Muscle layer of duodenum (tissue), 2 donors: ENCODE measurements around the gene BEX2.
A peak's percentile ranks its signal among the peaks of the same experiment; 100 is the strongest.
"Not testable (repeated sequence)": the region's sequence is repeated elsewhere in the genome, so short reads cannot be mapped to it uniquely, and the experiment has no call there.

Experiments used
- H3K27ac ChIP-seq: one replicate; pipeline ENCODE4 v1.7.0; 2013; ENCODE audit warnings: mild to moderate bottlenecking, low read length
- H3K27me3 ChIP-seq: one replicate; pipeline ENCODE4 v1.7.0; 2013; ENCODE audit warnings: low read depth, mild to moderate bottlenecking, control low read depth, low read length
- H3K36me3 ChIP-seq, 2 donors: one replicate each; pipeline ENCODE4 v1.7.0; 2013; ENCODE audit warnings: low read length in 2 of 2, control low read depth in 1 of 2, mild to moderate bottlenecking in 1 of 2; ENCODE audit not compliant: insufficient read depth in 2 of 2, control insufficient read depth in 1 of 2
- H3K4me1 ChIP-seq, 2 donors: one replicate each; pipeline ENCODE4 v1.7.0; 2013; ENCODE audit warnings: low read length in 2 of 2, mild to moderate bottlenecking in 2 of 2, control low read depth in 1 of 2, moderate library complexity in 1 of 2; ENCODE audit not compliant: insufficient read depth in 2 of 2, control insufficient read depth in 1 of 2
- H3K4me3 ChIP-seq, 2 donors: one replicate each; pipeline ENCODE4 v1.7.0; 2013; ENCODE audit warnings: low read length in 2 of 2, low read depth in 1 of 2, mild to moderate bottlenecking in 1 of 2
- H3K9me3 ChIP-seq, 2 donors: one replicate each; pipeline ENCODE4 v1.7.0; 2013; ENCODE audit warnings: low read length in 2 of 2, control low read depth in 1 of 2, mild to moderate bottlenecking in 1 of 2; ENCODE audit not compliant: control insufficient read depth in 1 of 2
- donor health status: healthy.

BEX2 gene

DNA sequence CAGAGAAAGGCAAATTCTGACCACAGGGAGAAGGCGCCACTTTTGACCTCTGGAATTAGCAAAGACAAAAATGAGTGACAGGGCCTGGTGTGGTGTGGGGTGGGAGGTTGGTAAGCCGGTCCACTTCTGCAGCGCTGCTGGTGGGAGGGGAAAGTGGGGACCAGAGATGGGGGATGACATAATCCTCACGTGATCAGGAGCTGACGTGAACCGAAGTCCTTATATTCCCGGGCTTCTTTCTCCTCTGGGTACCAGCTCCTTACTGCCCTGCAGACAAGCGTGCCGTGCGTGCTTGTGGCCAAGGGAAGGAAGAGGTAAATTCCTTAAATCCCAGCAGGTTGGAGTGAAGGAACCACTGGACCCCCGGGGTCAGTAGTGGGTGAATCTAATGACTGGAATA lies 19.2 kb upstream of the BEX2 start, which contains the start of gene TCEAL7:
TSS of gene TCEAL7 (plus strand) at position 249 of the 400 bp plus-strand sequence. CDS start 1,165 bp downstream, outside the sequence.
- Histone ChIP-seq H3K9me3 (no peaks in the 10 kb centered on the region), H3K36me3 (no peaks in the 10 kb centered on the region), H3K4me1 (peaks cover 0 to 3% of the 10 kb centered on the region in 2 donors), H3K27me3 (no peaks in the 10 kb centered on the region), H3K4me3 (peak within 1 kb of the TSS; percentile 52 to 59), H3K27ac (peak within 1 kb of the TSS; percentile 31)

DNA sequence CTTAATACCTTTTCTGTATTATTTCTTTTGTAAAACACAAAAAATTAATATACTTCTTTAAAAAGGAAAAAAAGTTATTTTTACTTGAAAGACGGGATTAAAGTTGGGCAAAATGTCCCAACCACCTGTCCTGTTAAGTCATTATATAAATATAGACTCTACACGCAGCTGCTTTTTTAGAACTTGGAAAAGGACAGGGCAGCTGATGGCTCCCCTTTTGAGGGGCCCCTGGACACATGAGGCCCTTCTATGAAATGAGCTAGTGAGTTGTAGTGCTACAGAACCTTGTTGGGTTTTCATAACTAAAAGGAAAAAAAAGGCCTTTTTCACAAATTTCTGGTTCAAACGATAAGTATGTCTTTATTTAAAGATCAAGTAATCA lies 600 bp upstream of the BEX2 start:
- Histone ChIP-seq H3K4me3 (no peak overlapping the region), H3K4me1 (peaks cover 0 to 3% of the 10 kb centered on the region in 2 donors), H3K9me3 (no peaks in the 10 kb centered on the region), H3K27me3 (no peaks in the 10 kb centered on the region), H3K36me3 (no peaks in the 10 kb centered on the region), H3K27ac (no peak overlapping the region)

DNA sequence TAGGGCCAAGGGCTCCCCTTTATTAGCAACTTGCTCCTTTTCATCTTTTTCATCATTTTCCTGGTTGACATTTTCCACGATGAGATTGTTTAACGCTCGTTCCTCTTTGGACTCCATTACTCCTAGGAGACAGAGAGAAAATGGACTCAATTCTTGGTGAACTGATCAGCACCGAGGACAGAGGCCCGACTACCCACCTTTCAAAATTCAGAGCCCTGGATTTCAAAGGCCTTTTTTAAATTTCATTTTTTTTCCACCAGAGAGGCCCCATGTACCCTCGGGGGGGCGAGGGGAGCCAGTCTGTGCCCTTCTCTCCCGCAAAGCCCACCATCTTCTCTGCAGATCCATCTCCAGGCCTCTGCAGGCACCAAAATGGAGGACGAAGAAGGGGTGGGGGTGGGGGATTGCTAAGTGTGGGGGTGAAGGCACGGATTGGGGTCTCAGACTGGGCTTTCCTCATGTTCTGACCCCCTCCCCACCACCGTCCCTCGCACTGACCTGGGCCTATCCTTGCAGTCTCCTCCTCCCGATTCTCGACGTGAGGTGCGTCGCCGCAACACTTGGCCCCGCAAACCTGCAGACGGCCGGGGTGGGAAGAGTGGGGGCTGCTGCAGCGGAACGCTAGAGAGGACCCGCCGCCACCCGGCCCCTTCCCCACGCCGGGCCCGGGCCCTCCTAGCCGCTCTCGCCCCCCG lies 783 bp downstream of the BEX2 start:
- Histone ChIP-seq H3K4me1 (peaks cover 0 to 3% of the 10 kb centered on the region in 2 donors), H3K9me3 (no peaks in the 10 kb centered on the region)

DNA sequence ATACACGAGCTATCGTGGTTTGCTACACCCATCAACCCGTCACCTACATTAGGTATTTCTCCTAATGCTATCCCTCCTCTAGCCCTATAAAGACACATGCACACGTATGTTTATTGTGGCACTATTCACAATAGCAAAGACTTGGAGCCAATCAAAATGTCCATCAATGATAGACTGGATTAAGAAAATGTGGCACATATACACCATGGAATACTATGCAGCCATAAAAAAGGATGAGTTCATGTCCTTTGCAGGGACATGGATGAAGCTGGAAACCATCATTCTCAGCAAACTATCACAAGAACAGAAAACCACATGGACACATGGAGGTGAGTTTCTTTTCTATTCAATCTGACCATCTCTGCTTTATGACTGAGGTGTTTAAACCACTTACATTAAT lies 5.1 kb downstream of the BEX2 start:
- not testable (repeated sequence) for H3K27me3 ChIP-seq, H3K4me3 ChIP-seq, H3K9me3 ChIP-seq, H3K36me3 ChIP-seq, H3K27ac ChIP-seq, H3K4me1 ChIP-seq

More for the DNA sequence above, 783 bp downstream of the BEX2 start:
- no peak overlapping the region for H3K27ac ChIP-seq
- H3K4me3 ChIP-seq = peak overlapping the region in 1 of 2 donors; percentile 76
- no peaks in the 10 kb centered on the region for H3K27me3 ChIP-seq
- no peaks in the 10 kb centered on the region for H3K36me3 ChIP-seq

DNA sequence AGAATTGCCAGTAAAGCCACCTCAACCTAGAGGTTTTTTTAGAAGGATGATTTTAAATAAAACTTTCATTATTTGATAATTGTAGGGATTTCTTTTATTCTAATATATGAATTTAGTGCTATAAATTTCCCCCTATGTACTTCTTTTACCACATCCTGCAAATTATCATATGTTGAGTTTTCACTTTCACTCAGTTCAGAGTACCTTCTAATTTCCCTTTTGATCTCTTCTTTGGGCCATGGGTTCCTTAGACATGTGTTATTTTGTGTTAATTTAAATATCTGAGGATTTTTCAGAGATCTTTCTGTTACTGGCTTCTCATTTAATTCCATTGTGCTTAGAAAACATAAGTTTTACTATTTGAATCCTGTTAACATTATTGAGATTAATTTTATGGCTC lies 6.1 kb downstream of the BEX2 start:
- no peaks in the 10 kb centered on the region for H3K27me3 ChIP-seq
- no peaks in the 10 kb centered on the region for H3K4me1 ChIP-seq
- no peak overlapping the region for H3K27ac ChIP-seq
- H3K36me3 ChIP-seq = no peaks in the 10 kb centered on the region
- no peak overlapping the region for H3K4me3 ChIP-seq
- no peaks in the 10 kb centered on the region for H3K9me3 ChIP-seq

- Histone ChIP-seq H3K27me3 (no peaks in the 10 kb centered on the region), H3K27ac (no peak overlapping the region), H3K36me3 (no peaks in the 10 kb centered on the region), H3K9me3 (peaks cover 0 to 4% of the 10 kb centered on the region in 2 donors), H3K4me1 (no peaks in the 10 kb centered on the region), H3K4me3 (no peak overlapping the region)
These were observed 17.7 kb downstream of the BEX2 start for GRCh38 chrX:103293118-103293517.

DNA sequence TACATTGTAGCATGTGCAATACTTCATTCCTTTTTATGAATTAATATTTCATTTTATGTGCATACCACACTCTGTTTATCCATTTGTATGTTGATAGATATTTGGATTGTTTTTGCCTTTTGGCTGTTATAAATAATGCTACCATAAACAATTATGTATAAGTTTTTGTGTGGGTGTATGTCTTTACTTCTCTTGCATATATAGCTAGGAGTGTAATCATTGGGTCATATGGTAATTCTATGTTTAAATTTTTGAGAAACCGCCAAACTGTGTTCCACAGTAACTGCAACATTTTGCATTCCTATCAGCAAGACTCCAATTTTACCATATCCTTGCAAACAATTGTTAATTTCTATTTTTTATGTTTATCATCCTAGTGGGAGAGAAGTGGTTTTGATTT lies 31.2 kb downstream of the BEX2 start:
- H3K36me3 ChIP-seq = no peaks in the 10 kb centered on the region
- no peaks in the 10 kb centered on the region for H3K4me1 ChIP-seq
- H3K27me3 ChIP-seq = no peaks in the 10 kb centered on the region

GRCh38 chrX:103276581-103277002 lies 34.2 kb downstream of the BEX2 start, which contains the start of gene TCEAL5:
TSS of gene TCEAL5 (minus strand) at chrX:103276750. CDS start at chrX:103274563, 2,187 bp downstream.
- H3K4me3 ChIP-seq = peak within 1 kb of the TSS; percentile 2 to 54
- no peak within 1 kb of the TSS for H3K27ac ChIP-seq
- no peaks in the 10 kb centered on the region for H3K36me3 ChIP-seq
- H3K4me1 ChIP-seq = no peaks in the 10 kb centered on the region
- no peaks in the 10 kb centered on the region for H3K27me3 ChIP-seq
- no peaks in the 10 kb centered on the region for H3K9me3 ChIP-seq

More for the DNA sequence above, 31.2 kb downstream of the BEX2 start:
- Histone ChIP-seq H3K27ac (no peak overlapping the region), H3K9me3 (peaks cover 0 to 2% of the 10 kb centered on the region in 2 donors), H3K4me3 (no peak overlapping the region)

- no peaks in the 10 kb centered on the region for H3K27me3 ChIP-seq
- no peaks in the 10 kb centered on the region for H3K36me3 ChIP-seq
- H3K4me1 ChIP-seq = no peaks in the 10 kb centered on the region
- peak overlapping the region; percentile 2 to 54 for H3K4me3 ChIP-seq
- no peaks in the 10 kb centered on the region for H3K9me3 ChIP-seq
- no peak overlapping the region for H3K27ac ChIP-seq
These were observed 34.7 kb downstream of the BEX2 start for GRCh38 chrX:103275947-103276567.

- no peak overlapping the region for H3K27ac ChIP-seq
- no peak overlapping the region for H3K4me3 ChIP-seq
- H3K36me3 ChIP-seq = no peaks in the 10 kb centered on the region
- H3K4me1 ChIP-seq = no peaks in the 10 kb centered on the region
- H3K9me3 ChIP-seq = no peaks in the 10 kb centered on the region
- H3K27me3 ChIP-seq = no peaks in the 10 kb centered on the region
These were observed 36.5 kb downstream of the BEX2 start for GRCh38 chrX:103274284-103274683.
